GM21717 (cell line): Measurements from ENCODE around the gene ALDH1L1.
"Not testable (repeated sequence)": the region's sequence is repeated elsewhere in the genome, so short reads cannot be mapped to it uniquely, and the experiment has no call there.

ENCODE experiments used
- ATAC-seq: cut with Tn5 transposase; IDR thresholded peaks from one replicate; pipeline ENCODE4 v1.9.1; 2021; ENCODE audit warnings: mild to moderate bottlenecking, moderate library complexity; ENCODE audit not compliant: unreplicated experiment

Gene ALDH1L1

GRCh38 chr3:126085841-126086240 is 94.5 kb downstream of the ALDH1L1 start:
- ATAC-seq, result no peak

GRCh38 chr3:126085276-126085675 is 95.1 kb downstream of the ALDH1L1 start:
- ATAC-seq, result no peak

GRCh38 chr3:126084768-126085180 is 95.6 kb downstream of the ALDH1L1 start:
- ATAC-seq, result no peak

DNA sequence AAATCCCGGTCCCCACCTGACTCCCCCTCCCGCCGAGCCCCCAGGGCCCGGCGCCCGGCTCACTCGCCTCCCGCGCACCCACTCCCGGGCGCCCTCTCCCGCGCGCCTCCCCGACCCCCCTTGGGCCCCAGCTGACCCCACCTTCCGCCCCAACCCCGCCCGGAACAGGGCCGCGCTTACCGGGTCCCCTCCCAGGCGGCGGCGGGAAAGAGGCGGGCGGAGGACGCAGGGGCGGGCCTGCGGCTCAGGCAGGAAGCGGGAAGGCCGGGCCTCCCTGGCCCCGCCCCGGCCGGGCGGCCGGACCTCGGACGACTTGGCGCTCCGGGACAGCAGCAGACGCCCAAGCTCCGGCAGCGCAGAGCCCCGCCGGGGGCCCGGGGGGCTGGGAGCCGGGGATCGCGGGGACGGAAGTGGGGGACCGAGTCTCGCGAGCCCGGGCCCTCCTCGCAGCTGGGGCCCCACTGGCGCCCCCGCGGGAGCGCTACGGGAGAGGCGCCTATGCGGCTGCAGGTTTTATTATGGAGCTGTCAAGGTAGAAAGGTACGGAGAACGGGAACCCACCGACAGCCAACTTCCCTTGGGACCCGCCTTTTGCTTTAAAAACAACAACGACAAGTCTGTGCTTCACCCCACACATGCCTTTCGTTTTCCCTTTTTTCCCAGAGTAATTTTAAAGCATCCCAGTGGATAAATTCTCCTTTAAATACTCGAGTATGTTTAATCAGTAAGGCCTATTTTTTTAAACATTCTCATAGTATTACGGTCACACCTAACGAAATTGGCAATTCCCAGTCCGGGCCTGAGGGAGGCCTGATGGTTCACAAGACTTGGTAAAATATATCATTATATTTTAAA is 96.2 kb downstream of the ALDH1L1 start, which contains the start of gene SLC41A3:
Gene SLC41A3, minus strand, starts transcription at position 212 of the 855 bp plus-strand sequence. CDS start 15,905 bp downstream, outside the sequence.
- peak; percentile 95 for ATAC-seq

DNA sequence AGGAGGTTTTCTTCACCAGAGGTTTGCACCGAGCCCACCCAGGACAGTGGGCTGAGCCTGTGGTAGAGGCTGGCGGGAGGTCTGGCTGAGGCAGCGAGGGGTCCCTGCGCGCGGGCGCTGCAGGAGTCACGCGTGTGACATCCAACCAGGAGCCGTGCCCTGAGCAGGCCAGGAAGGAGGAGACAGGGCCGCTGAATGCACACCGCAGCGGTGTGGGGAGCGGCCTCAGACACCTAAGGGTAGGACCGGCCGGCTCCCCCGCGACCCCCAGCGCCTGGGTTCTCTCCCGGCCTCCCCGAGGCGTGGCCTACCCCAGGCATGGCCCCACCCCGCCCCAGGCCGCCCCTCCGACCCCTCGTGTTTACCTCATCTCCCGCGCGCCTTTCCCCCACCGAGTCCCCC is 96.9 kb downstream of the ALDH1L1 start:
- peak; percentile 40 for ATAC-seq

DNA sequence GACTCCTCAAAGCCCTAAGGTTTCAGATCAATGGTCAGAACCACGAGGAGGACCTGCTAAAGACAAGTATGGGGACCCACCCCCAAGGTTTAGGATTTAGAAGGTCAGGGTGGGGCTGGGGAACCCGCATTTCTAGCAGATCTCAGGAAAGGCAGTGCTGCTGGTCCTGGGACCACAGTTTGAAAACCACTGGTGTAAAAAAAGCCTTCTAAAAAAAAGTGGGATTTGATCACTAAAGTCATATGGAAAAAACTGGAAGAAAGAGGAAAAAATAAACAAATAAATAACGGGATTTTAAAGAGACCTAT is 97.3 kb downstream of the ALDH1L1 start:
- no peak for ATAC-seq

DNA sequence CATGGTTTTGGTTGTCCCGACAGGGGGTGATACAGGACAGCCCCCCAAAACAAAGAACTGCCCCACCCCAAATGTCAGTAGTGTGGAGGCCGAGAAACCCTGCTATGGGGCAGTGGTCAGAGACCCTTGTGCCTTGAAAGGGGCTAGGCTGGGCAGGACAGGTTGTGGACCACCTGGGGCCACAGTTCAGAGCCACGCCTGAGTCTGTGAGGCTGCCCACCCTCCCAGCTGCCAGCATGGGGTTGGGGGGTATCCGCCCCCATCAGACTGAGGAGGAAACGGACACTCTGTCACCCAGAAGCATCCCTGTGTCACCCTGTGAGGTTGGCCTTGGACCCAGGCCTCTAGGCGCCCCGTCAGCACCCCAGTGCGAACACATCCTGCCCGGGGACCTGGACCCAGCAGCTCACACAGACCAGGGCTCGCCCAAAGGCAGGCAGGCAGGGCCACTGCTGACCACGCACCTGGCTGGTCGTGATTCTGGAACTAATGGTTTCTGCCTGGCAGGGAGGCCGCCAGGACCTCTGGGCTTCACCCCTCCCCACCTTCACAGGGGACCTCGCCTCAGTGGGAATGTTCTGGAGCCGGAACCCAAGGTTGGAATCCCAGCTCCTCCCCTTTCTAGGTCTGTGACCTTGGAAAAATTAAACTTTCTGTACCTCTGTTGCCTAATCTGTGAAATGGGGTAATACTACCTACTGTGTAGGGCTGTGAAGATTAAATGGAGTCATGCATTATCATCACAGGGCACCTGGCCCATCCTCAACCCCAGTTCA is 97.8 kb downstream of the ALDH1L1 start:
- no peak for ATAC-seq

DNA sequence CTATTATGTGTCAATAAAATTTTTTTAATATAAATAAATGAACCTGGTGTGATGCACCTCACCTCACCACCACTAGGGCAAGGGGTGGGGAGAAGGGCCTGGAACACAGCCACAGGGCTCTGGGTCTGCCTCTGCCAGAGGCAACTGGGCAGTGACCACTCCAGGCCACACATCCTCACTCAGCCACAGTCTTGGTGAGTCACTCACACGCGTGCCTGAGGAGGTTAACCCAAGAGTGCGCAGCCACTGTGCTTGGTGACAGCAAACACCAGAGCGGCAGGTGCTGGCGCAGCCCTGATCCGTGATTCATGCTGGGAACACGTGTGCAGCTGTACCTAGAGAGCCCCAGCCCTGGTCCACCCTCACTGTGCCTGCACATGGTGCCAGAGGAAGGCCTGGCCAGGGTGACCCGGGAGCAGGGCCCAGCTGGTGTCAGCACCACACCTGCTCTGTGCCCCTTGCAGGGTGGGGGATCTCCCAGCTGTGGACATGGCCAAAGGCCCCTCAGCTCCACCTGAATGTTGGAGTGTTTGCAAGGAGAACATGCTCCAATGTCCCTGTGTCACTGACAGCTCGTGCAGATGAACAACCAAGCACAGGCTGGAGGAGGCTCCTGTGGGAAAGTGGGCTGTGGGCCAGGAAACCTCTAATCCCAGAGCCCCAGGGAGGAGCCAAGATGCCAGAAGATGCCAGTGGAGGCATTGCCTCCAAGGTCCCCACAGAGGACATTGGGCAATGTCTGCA is 98.6 kb downstream of the ALDH1L1 start:
- no peak for ATAC-seq

DNA sequence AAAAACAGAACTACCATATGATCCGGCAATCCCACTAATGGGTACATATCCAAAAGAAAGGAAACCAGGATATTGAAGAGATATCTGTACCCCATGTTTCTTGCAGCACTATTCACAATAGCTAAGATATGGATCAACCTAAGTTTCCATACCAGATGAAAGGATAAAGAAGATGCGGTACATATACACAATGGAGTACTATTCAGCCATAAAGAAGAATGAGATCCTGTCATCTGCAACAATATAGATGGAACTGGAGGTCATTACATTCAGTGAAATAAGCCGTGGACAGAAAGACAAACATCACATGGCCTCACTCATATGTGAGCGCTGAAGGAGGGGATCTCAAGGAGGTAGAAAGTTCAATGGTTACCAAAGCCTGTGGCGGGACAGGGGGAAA is 99.4 kb downstream of the ALDH1L1 start:
- ATAC-seq, result no peak

- ATAC-seq, result no peak
These were observed 101.5 kb downstream of the ALDH1L1 start for GRCh38 chr3:126078866-126079265.

GRCh38 chr3:126077754-126078153 is 102.6 kb downstream of the ALDH1L1 start:
- ATAC-seq, result no peak

GRCh38 chr3:126076140-126076539 is 104.2 kb downstream of the ALDH1L1 start:
- no peak for ATAC-seq

DNA sequence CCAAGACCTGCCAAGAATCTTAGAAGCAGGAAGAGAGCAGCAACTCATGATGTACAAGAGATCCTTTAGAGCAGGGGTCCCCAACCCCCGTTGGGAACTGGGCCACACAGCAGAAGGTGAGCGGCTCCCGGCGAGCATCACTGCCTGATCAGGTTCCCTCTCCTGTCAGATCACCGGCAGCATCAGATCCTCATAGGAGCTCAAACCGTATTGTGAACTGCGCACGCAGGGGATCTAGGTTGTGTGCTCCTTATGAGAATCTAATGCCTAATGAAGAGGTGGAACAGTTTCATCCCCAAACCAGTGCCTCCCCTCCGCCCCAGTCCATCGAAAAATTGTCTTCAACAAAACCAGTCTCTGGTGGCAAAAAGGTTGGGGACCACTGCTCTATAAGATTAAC is 110.2 kb downstream of the ALDH1L1 start:
- no peak for ATAC-seq

GRCh38 chr3:126067959-126068358 is 112.4 kb downstream of the ALDH1L1 start:
- no peak for ATAC-seq

DNA sequence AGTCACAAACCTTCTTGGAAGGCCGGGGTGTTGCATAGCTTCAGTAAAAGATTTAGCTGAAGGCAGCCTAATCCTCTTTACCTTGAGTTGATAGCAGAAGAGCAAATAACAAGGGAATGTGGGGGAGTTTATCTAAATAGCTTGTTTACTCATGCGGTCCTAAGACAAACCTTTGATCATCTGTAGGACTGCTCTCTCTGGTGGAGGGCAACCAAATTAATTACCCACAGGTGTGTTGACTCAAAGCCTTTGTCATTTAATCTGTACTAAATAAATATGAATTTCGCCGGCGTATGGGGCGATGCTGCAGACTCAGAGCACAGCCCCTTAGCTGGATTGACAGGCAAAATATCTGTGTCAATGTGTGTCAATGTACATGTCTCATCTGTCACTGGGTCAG is 113.7 kb downstream of the ALDH1L1 start:
- ATAC-seq, result not testable (repeated sequence)

DNA sequence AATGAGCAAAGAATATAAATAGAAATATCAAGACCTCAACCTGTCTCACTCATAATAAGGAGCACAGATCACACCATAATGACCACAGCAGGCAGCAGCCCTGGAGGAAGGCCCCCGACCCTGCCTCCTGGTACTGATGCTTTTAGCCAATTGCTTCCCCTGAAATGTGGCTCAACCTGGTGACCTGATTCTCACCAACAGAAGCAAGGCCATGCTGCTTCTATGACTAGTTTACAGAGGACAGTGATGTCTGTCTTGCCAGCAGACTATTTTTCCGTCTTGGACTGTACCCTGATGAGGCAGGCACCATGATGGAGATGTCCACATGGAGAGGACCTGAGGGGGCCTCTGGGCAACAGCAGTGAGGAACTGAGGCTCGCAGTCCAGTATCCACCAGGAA is 114.5 kb downstream of the ALDH1L1 start:
- no peak for ATAC-seq

DNA sequence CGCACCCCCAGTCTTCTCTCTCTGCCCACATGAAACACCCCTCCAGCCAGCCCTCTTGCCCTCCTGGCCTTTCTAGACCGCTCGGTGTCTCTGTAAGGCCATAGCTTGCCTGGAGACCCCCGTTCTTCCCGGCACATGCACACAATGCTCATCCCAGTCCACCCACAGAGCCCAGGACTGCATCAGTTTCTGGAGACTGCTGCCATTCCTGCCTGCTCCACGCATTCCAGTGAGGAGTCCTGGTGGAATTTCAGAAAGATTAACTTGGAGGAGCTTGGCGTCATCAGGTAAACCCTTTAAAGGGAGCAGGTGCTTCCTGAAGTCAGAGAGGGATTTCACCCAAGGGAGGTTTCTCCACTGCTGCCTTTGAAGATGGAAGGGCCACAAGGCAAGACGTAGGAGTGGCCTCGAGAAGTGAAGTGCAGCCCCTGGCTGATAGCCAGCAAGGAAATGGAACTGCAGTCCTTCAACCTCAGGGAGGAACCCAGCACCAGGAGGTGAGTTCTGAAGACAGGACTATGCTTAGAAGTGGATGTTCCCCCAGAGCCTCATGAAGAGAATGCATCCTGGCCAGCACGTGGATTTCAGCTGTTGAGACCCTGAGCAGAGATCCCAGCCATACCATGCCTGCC is 115.6 kb downstream of the ALDH1L1 start:
- no peak for ATAC-seq

- no peak for ATAC-seq
These were observed 116.9 kb downstream of the ALDH1L1 start for GRCh38 chr3:126063358-126063965.

DNA sequence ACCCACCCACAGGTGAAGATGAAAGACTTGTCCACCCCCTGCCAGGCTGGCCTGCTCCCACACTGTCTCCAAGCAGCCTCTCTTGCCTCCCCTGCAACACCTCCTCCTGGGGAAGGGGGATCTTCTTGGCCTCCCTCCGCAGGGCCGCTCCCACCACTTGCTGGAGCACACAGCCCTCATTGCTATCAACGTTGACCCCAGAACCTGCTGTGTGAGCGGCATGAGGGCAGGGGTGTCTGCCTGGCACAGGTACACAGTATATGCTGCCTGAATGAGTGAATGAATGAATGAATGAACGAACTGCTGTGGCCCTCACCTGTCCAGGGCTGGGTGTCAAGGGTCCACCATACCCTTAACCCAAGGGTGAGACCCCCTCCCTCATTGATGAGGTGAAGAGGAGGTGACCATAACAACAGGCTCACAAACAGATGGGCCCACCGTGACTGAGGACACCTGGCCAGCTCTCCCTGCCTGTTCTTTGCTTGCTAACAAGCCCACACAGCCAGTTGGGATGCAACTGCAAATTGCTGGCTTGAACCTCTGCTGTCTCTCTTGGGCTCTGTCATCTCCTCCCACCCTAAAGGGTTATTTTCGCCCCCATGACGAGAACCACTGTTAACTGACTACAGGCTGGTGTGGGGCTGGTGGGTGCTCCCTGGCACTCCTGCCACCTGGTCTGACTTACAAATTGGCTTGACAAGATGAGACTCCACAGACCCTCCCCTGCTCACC is 118.9 kb downstream of the ALDH1L1 start:
- ATAC-seq, result no peak

GRCh38 chr3:126060613-126061145 is 119.7 kb downstream of the ALDH1L1 start:
- no peak for ATAC-seq
